Measurements from ENCODE around the gene ACBD4.

The ACBD4 gene

DNA sequence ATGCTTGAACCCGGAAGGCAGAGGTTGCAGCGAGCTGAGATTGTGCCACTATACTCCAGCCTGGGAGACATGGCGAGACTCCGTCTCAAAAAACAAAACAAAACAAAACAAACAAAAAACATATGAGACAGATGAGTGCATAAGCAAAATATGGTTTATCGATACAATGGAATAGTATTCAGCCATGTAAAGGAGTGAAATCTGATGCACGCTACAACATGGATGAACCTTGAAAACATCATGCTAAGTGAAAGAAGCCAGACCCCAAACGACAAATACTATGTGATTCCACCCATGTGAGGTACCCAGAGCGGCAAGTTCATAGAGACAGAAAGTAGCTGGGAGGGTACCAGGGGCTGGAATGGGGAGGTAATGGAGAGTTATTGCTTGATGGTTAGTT, 10.0 kb upstream of the ACBD4 start:
- Histone ChIP-seq H3K4me2 (ENCODE audit: low read depth, low read length, poor library complexity, severe bottlenecking) (no peak overlapping the region), H3K9me2 (replicated peaks; ENCODE audit: low read depth, low read length) (no peaks in the 10 kb centered on the region), H3K4me1 (ENCODE audit: insufficient read depth, low read length, poor library complexity, severe bottlenecking) (peaks cover 18% of the 10 kb centered on the region), H3K9ac (ENCODE audit: low read depth, low read length, poor library complexity, severe bottlenecking) (no peak overlapping the region), H4K20me1 (ENCODE audit: insufficient read depth, low read length, poor library complexity, severe bottlenecking) (no peaks in the 10 kb centered on the region), H3K36me3 (ENCODE audit: insufficient read depth, low read length) (no peaks in the 10 kb centered on the region), H3K79me2 (ENCODE audit: insufficient read depth, low read length) (no peaks in the 10 kb centered on the region), H3K27me3 (ENCODE audit: insufficient read depth, low read length, poor library complexity, severe bottlenecking) (no peaks in the 10 kb centered on the region), H2AFZ (ENCODE audit: low read length) (no peak overlapping the region), H3K9me3 (ENCODE audit: insufficient read depth, low read depth, low read length) (no peaks in the 10 kb centered on the region), H3K4me3 (ENCODE audit: low read length, poor library complexity, severe bottlenecking) (no peak overlapping the region), H3F3A (ENCODE audit: low read depth) (no peaks in the 10 kb centered on the region)
- no peak for TF ChIP-seq EZH2phosphoT487 (IDR thresholded peaks at IDR 0.05; ENCODE audit: borderline replicate concordance)
- TF ChIP-seq, protein P1, sequence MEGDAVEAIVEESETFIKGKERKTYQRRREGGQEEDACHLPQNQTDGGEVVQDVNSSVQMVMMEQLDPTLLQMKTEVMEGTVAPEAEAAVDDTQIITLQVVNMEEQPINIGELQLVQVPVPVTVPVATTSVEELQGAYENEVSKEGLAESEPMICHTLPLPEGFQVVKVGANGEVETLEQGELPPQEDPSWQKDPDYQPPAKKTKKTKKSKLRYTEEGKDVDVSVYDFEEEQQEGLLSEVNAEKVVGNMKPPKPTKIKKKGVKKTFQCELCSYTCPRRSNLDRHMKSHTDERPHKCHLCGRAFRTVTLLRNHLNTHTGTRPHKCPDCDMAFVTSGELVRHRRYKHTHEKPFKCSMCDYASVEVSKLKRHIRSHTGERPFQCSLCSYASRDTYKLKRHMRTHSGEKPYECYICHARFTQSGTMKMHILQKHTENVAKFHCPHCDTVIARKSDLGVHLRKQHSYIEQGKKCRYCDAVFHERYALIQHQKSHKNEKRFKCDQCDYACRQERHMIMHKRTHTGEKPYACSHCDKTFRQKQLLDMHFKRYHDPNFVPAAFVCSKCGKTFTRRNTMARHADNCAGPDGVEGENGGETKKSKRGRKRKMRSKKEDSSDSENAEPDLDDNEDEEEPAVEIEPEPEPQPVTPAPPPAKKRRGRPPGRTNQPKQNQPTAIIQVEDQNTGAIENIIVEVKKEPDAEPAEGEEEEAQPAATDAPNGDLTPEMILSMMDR (conservative IDR thresholded peaks at IDR 0.05; ENCODE audit: low read length): no peak

DNA sequence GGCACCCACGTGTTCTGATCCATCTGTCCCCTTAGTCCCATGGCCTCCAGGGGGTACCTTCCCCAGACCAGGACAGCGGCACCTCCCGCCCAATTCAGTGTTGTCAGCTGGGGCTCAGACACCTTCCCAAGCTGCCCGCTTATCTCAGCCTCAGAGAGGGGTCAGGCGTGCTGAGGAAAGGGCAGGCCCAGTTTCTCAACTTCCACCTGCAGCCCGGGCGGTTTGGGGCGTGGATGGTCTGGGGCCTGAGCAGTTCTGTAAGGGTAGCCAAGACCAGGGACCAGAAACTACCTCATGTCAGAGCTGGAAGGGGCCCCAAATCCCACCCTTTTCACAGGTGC, 8.3 kb upstream of the ACBD4 start:
- H3K4me1 ChIP-seq (ENCODE audit: insufficient read depth, low read length, poor library complexity, severe bottlenecking): peaks cover 18% of the 10 kb centered on the region
- H4K20me1 ChIP-seq (ENCODE audit: insufficient read depth, low read length, poor library complexity, severe bottlenecking): no peaks in the 10 kb centered on the region
- no peak overlapping the region for H3K4me3 ChIP-seq (ENCODE audit: low read length, poor library complexity, severe bottlenecking)
- H3K27me3 ChIP-seq (ENCODE audit: insufficient read depth, low read length, poor library complexity, severe bottlenecking): no peaks in the 10 kb centered on the region
- no peaks in the 10 kb centered on the region for H3K9me2 ChIP-seq (replicated peaks; ENCODE audit: low read depth, low read length)
- H3F3A ChIP-seq (ENCODE audit: low read depth): no peaks in the 10 kb centered on the region
- no peaks in the 10 kb centered on the region for H3K36me3 ChIP-seq (ENCODE audit: insufficient read depth, low read length)
- H3K4me2 ChIP-seq (ENCODE audit: low read depth, low read length, poor library complexity, severe bottlenecking): no peak overlapping the region
- no peaks in the 10 kb centered on the region for H3K79me2 ChIP-seq (ENCODE audit: insufficient read depth, low read length)
- no peak overlapping the region for H3K9ac ChIP-seq (ENCODE audit: low read depth, low read length, poor library complexity, severe bottlenecking)
- TF ChIP-seq, protein P1 (conservative IDR thresholded peaks at IDR 0.05; ENCODE audit: low read length): no peak
- no peak for TF ChIP-seq EZH2phosphoT487 (IDR thresholded peaks at IDR 0.05; ENCODE audit: borderline replicate concordance)
- H3K9me3 ChIP-seq (ENCODE audit: insufficient read depth, low read depth, low read length): no peaks in the 10 kb centered on the region
- H2AFZ ChIP-seq (ENCODE audit: low read length): no peak overlapping the region

DNA sequence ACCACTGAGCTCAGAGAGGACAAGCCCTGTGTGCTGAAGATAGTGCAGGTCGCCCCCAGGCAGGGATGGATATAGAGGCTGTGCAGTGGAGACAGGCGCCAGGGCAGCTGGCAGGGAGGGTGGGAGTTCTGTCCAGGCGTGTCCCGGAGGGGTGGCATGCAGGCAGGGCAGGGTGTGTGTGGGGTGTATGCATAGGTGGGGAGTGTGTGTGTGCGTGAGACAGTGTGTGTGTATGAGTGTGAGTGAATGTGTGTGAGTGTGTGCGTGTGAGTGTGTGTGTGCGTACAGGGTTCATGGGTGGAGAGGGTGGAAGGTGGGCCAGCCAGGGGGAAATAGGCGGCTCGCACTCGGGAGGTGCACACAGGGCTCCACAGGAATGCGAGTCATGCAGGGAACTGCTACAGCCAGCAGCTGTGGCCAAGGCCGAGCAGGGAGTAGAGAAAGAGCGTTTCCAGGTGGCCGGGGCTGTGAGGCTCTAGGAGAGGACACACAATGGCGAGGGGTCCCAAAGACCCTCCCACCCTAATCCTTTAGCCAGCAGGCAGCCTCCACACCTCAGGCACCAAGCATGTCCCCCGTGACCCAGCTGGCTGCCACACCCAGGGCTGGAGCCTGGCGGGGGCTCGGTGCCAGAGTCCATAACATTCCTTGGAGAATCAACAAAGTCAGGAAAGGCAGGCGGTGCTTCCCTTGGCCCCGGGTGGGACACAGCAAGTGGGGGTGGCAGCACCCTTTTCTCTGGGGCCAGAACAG, 7.8 kb upstream of the ACBD4 start:
- Histone ChIP-seq H3K4me2 (ENCODE audit: low read depth, low read length, poor library complexity, severe bottlenecking) (no peak overlapping the region), H3K36me3 (ENCODE audit: insufficient read depth, low read length) (no peaks in the 10 kb centered on the region), H2AFZ (ENCODE audit: low read length) (no peak overlapping the region), H3F3A (ENCODE audit: low read depth) (no peaks in the 10 kb centered on the region), H3K4me3 (ENCODE audit: low read length, poor library complexity, severe bottlenecking) (no peak overlapping the region), H3K9me3 (ENCODE audit: insufficient read depth, low read depth, low read length) (no peaks in the 10 kb centered on the region), H4K20me1 (ENCODE audit: insufficient read depth, low read length, poor library complexity, severe bottlenecking) (no peaks in the 10 kb centered on the region), H3K27me3 (ENCODE audit: insufficient read depth, low read length, poor library complexity, severe bottlenecking) (no peaks in the 10 kb centered on the region), H3K4me1 (ENCODE audit: insufficient read depth, low read length, poor library complexity, severe bottlenecking) (peaks cover 21% of the 10 kb centered on the region), H3K9me2 (replicated peaks; ENCODE audit: low read depth, low read length) (no peaks in the 10 kb centered on the region), H3K79me2 (ENCODE audit: insufficient read depth, low read length) (no peaks in the 10 kb centered on the region), H3K9ac (ENCODE audit: low read depth, low read length, poor library complexity, severe bottlenecking) (no peak overlapping the region)
- no peak for TF ChIP-seq EZH2phosphoT487 (IDR thresholded peaks at IDR 0.05; ENCODE audit: borderline replicate concordance)
- TF ChIP-seq, protein P1 (conservative IDR thresholded peaks at IDR 0.05; ENCODE audit: low read length): no peak

Data from Loucy (cell line).